Fibroblast of skin of left quadriceps (primary cell): Measurements from ENCODE around the gene SORCS2.

Experiments
- DNase-seq, 2 experiments: peaks; one replicate each; pipeline ENCODE4 v3.0.0-alpha.2; 2013; ENCODE audit warnings: low read depth in 2 of 2

SORCS2 gene

GRCh38 chr4:7634661-7635251 lies 442.4 kb downstream of the SORCS2 start:
- DNase-seq: no peak

GRCh38 chr4:7635445-7636239 lies 443.3 kb downstream of the SORCS2 start:
- no peak for DNase-seq

GRCh38 chr4:7636240-7636508 lies 443.8 kb downstream of the SORCS2 start:
- DNase-seq: no peak

- no peak for DNase-seq
Observed at GRCh38 chr4:7637139-7637538, 444.8 kb downstream of the SORCS2 start.

GRCh38 chr4:7637971-7638370 lies 445.6 kb downstream of the SORCS2 start:
- DNase-seq: no peak

- DNase-seq: no peak
Observed at GRCh38 chr4:7638489-7638888, 446.2 kb downstream of the SORCS2 start.

GRCh38 chr4:7638984-7639789 lies 446.8 kb downstream of the SORCS2 start:
- DNase-seq: no peak

- DNase-seq: no peak
Observed at GRCh38 chr4:7640136-7640535, 447.8 kb downstream of the SORCS2 start.

GRCh38 chr4:7641712-7642111 lies 449.4 kb downstream of the SORCS2 start:
- no peak for DNase-seq

GRCh38 chr4:7642741-7643458 lies 450.6 kb downstream of the SORCS2 start:
- no peak for DNase-seq

GRCh38 chr4:7645158-7645557 lies 452.8 kb downstream of the SORCS2 start:
- no peak for DNase-seq

- DNase-seq: no peak
Observed at GRCh38 chr4:7645956-7646355, 453.6 kb downstream of the SORCS2 start.

GRCh38 chr4:7646384-7647061 lies 454.2 kb downstream of the SORCS2 start:
- DNase-seq: no peak

GRCh38 chr4:7647186-7647585 lies 454.8 kb downstream of the SORCS2 start:
- DNase-seq: no peak

GRCh38 chr4:7647600-7648543 lies 455.5 kb downstream of the SORCS2 start:
- no peak for DNase-seq

GRCh38 chr4:7648544-7649395 lies 456.4 kb downstream of the SORCS2 start:
- no peak for DNase-seq

- no peak for DNase-seq
Observed at GRCh38 chr4:7649411-7649740, 457.0 kb downstream of the SORCS2 start.

- peak; percentile 87 to 89 for DNase-seq
Observed at GRCh38 chr4:7649741-7650531, 457.6 kb downstream of the SORCS2 start.
